MM.1S (cell line): ENCODE data around the gene HIPK2.

Experiments
- DNase-seq: peaks from one replicate; pipeline ENCODE4 v3.0.0-alpha.2; 2015
- H2AFZ ChIP-seq: fragments of 300-600 bp; sonication (generic); 2 replicates; pipeline ENCODE4 v1.6.0; 2016; ENCODE audit warnings: antibody characterized with exemption, low read length
- H3F3A ChIP-seq: fragments of 300-600 bp; sonication (generic); 2 replicates; pipeline ENCODE4 v1.6.1; 2016; ENCODE audit warnings: mild to moderate bottlenecking, antibody characterized with exemption, low read length, moderate library complexity, mixed read lengths; ENCODE audit not compliant: insufficient read depth
- H3K27ac ChIP-seq: fragments of 300-600 bp; sonication (generic); 2 replicates; pipeline ENCODE4 v1.5.1; 2016; ENCODE audit warnings: mild to moderate bottlenecking, low read length
- H3K27me3 ChIP-seq: fragments of 300-600 bp; sonication (generic); replicated peaks from 2 replicates; pipeline ENCODE4 v1.6.0; 2016; ENCODE audit warnings: low read length; ENCODE audit not compliant: insufficient read depth
- H3K36me3 ChIP-seq: fragments of 300-600 bp; sonication (generic); replicated peaks from 2 replicates; pipeline ENCODE4 v1.6.1; 2016; ENCODE audit warnings: mild to moderate bottlenecking, low read length, mixed read lengths; ENCODE audit not compliant: insufficient read depth
- H3K4me1 ChIP-seq: fragments of 300-600 bp; sonication (generic); 2 replicates; pipeline ENCODE4 v1.6.1; 2016; ENCODE audit warnings: low read length, mixed read lengths
- H3K4me2 ChIP-seq: fragments of 300-600 bp; sonication (generic); 2 replicates; pipeline ENCODE4 v1.6.0; 2016; ENCODE audit warnings: low read depth, low read length
- H3K4me3 ChIP-seq: fragments of 300-600 bp; sonication (generic); 2 replicates; pipeline ENCODE4 v1.5.1; 2016; ENCODE audit warnings: low read length, mixed read lengths
- H3K79me2 ChIP-seq: fragments of 300-600 bp; sonication (generic); 2 replicates; pipeline ENCODE4 v1.6.1; 2016; ENCODE audit warnings: mixed run types, low read length, mixed read lengths
- H3K9ac ChIP-seq: fragments of 300-600 bp; sonication (generic); 2 replicates; pipeline ENCODE4 v1.6.1; 2016; ENCODE audit warnings: low read length, mixed read lengths
- H3K9me2 ChIP-seq: fragments of 300-600 bp; sonication (generic); replicated peaks from 2 replicates; pipeline ENCODE4 v1.6.1; 2016; ENCODE audit warnings: mild to moderate bottlenecking, low read length, mixed read lengths; ENCODE audit not compliant: insufficient read depth
- H3K9me3 ChIP-seq: fragments of 300-600 bp; sonication (generic); replicated peaks from 2 replicates; pipeline ENCODE4 v1.6.1; 2016; ENCODE audit warnings: mild to moderate bottlenecking, low read length, mixed read lengths; ENCODE audit not compliant: insufficient read depth
- H4K20me1 ChIP-seq: fragments of 300-600 bp; sonication (generic); 2 replicates; pipeline ENCODE4 v1.6.1; 2016; ENCODE audit warnings: mild to moderate bottlenecking, low read length, moderate library complexity, mixed read lengths; ENCODE audit not compliant: insufficient read depth
- EZH2 ChIP-seq: fragments of 300-600 bp; sonication (generic); optimal IDR thresholded peaks from 2 replicates; pipeline ENCODE3; 2017; ENCODE audit warnings: low read depth, mild to moderate bottlenecking, antibody characterized with exemption, low read length, mixed read lengths
- EZH2phosphoT487 ChIP-seq: fragments of 300-600 bp; sonication (generic); IDR thresholded peaks from 2 replicates; pipeline ENCODE4 v1.6.1; 2018; ENCODE audit warnings: antibody characterized with exemption, low read length
- TF ChIP-seq, protein P1 (sequence below): fragments of 300-600 bp; sonication (generic); IDR thresholded peaks from 2 replicates; pipeline ENCODE4 v1.5.1; 2016; ENCODE audit warnings: antibody characterized with exemption, low read length, mixed read lengths

The HIPK2 gene

GRCh38 chr7:139738101-139738489 lies 39.7 kb downstream of the HIPK2 start:
- Histone ChIP-seq H3K79me2 (peaks cover 96% of the 10 kb centered on the region), H3K4me1 (no peaks in the 10 kb centered on the region), H3K9me2 (no peaks in the 10 kb centered on the region), H3K4me3 (no peak overlapping the region), H3K9ac (no peak overlapping the region), H3K36me3 (no peaks in the 10 kb centered on the region), H3K27ac (no peak overlapping the region), H4K20me1 (no peaks in the 10 kb centered on the region), H3K27me3 (no peaks in the 10 kb centered on the region), H3F3A (no peaks in the 10 kb centered on the region), H3K4me2 (no peak overlapping the region), H2AFZ (no peak overlapping the region), H3K9me3 (no peaks in the 10 kb centered on the region)
- DNase-seq: no peak
- TF ChIP-seq, protein P1, sequence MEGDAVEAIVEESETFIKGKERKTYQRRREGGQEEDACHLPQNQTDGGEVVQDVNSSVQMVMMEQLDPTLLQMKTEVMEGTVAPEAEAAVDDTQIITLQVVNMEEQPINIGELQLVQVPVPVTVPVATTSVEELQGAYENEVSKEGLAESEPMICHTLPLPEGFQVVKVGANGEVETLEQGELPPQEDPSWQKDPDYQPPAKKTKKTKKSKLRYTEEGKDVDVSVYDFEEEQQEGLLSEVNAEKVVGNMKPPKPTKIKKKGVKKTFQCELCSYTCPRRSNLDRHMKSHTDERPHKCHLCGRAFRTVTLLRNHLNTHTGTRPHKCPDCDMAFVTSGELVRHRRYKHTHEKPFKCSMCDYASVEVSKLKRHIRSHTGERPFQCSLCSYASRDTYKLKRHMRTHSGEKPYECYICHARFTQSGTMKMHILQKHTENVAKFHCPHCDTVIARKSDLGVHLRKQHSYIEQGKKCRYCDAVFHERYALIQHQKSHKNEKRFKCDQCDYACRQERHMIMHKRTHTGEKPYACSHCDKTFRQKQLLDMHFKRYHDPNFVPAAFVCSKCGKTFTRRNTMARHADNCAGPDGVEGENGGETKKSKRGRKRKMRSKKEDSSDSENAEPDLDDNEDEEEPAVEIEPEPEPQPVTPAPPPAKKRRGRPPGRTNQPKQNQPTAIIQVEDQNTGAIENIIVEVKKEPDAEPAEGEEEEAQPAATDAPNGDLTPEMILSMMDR: no peak
- no peak for TF ChIP-seq EZH2phosphoT487
- TF ChIP-seq EZH2: no peak

DNA sequence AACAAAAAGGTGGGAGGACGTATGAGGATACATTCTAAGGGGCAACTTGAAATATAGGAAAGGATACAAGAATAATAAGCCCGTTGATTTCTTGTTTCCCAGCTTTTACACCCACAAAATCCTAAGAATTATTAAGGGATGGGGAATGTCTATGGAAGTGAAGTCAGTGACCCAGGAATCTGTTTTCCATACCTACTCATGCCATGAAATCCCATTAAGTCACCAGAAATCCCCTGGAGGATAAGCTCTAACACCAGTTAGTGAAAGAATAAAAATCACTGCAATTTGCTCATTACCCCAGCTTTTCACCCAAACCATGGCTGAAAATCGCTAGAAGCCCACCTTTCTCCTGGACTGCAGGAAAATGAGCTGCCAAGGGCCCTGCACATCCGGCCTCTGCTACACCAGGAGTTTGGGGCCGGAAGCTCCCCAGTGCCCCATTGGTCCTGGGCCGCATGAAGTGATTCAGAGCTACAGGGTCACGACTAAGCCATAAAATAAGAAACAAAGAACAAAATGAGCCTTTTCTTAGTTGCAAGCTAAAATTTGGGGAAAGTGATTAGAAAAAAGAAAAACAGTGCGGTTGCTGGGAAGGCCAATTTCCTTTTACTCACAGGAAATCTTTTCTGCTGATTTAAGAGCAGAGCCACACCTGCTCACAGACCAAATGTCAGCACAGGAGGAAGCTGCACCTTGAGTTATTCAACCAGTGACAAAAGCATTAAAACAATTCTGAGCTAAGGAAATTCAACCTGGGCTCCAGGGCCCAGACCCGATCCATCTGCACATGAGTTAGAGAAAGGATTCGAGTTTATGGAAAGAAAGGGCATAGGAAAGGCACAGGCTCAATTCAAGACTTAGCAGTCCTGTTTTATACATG lies 40.3 kb downstream of the HIPK2 start:
- no peak overlapping the region for H2AFZ ChIP-seq
- H3K79me2 ChIP-seq: peaks cover 94% of the 10 kb centered on the region
- no peak overlapping the region for H3K9ac ChIP-seq
- H3K4me3 ChIP-seq: no peak overlapping the region
- H3K9me3 ChIP-seq: no peaks in the 10 kb centered on the region
- no peaks in the 10 kb centered on the region for H3K27me3 ChIP-seq
- H3K4me1 ChIP-seq: no peaks in the 10 kb centered on the region
- no peak overlapping the region for H3K27ac ChIP-seq
- H3F3A ChIP-seq: no peaks in the 10 kb centered on the region
- TF ChIP-seq, protein P1: no peak
- TF ChIP-seq EZH2phosphoT487 (no peak), EZH2 (no peak)
- DNase-seq: no peak
- no peaks in the 10 kb centered on the region for H4K20me1 ChIP-seq
- no peaks in the 10 kb centered on the region for H3K36me3 ChIP-seq
- no peaks in the 10 kb centered on the region for H3K9me2 ChIP-seq
- no peak overlapping the region for H3K4me2 ChIP-seq

- Histone ChIP-seq H3K9me3 (no peaks in the 10 kb centered on the region), H3K36me3 (no peaks in the 10 kb centered on the region), H3K4me3 (no peak overlapping the region), H3K27me3 (no peaks in the 10 kb centered on the region), H2AFZ (no peak overlapping the region), H3K79me2 (peaks cover 94% of the 10 kb centered on the region), H3K9me2 (no peaks in the 10 kb centered on the region), H3F3A (no peaks in the 10 kb centered on the region), H4K20me1 (no peaks in the 10 kb centered on the region), H3K4me1 (0 out of 2 replicates have a peak, but pooled peaks cover 6% of the 10 kb centered on the region), H3K27ac (no peak overlapping the region), H3K4me2 (no peak overlapping the region), H3K9ac (no peak overlapping the region)
- TF ChIP-seq, protein P1: no peak
- TF ChIP-seq EZH2phosphoT487 (no peak), EZH2 (no peak)
- DNase-seq: no peak
Observed at GRCh38 chr7:139735912-139736595, 41.7 kb downstream of the HIPK2 start.
